ENCODE measurements around the gene ETFRF1.
A peak's percentile ranks its signal among the peaks of the same experiment; 100 is the strongest.

ETFRF1 gene

GRCh38 chr12:25155022-25155576 lies 39.9 kb upstream of the ETFRF1 start:
- H3K79me2 ChIP-seq (ENCODE audit: insufficient read depth, low read depth), result no peaks in the 10 kb centered on the region
- peak overlapping the region; percentile 44 for H3K4me2 ChIP-seq
- H3K36me3 ChIP-seq (ENCODE audit: insufficient read depth), result no peaks in the 10 kb centered on the region
- H2AFZ ChIP-seq (ENCODE audit: low read depth), result 0 out of 2 replicates have a peak overlapping the region, but pooled peaks have one; percentile 12
- H3K27ac ChIP-seq, result no peak overlapping the region
- H3K4me1 ChIP-seq (ENCODE audit: low read depth, poor library complexity, severe bottlenecking), result peaks cover 10% of the 10 kb centered on the region
- peak; percentile 73 for TF ChIP-seq CTCF (conservative IDR thresholded peaks at IDR 0.05; ENCODE audit: low read depth, low read length)
- no peaks in the 10 kb centered on the region for H3K27me3 ChIP-seq (ENCODE audit: insufficient read depth, low read depth)
- H3K4me3 ChIP-seq (IDR thresholded peaks at IDR 0.05; ENCODE audit: insufficient read depth, low read depth, low read length), result no peak overlapping the region
- no peak overlapping the region for H3K9ac ChIP-seq
- no peaks in the 10 kb centered on the region for H4K20me1 ChIP-seq (ENCODE audit: insufficient read depth)

DNA sequence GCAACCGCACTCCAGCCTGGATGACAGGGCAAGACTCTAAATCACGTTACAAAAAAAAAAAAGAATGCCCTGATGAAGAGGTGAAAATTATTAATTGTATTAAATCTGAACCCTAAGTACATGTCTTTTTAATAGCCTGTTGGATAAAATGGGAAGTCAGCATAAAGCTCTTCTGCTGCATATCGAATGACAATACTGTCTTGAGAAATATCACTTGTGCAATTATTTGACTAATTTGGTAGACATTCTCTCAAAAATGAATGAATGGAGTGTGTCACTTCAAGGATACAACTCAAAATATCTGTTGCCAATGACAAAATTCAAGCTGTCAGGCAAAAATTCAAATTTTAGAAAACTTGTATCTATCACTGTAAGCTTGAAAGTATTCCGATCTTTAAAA lies 39.0 kb upstream of the ETFRF1 start:
- H3K9ac ChIP-seq, result no peak overlapping the region
- no peaks in the 10 kb centered on the region for H3K27me3 ChIP-seq (ENCODE audit: insufficient read depth, low read depth)
- TF ChIP-seq CTCF (conservative IDR thresholded peaks at IDR 0.05; ENCODE audit: low read depth, low read length), result no peak
- no peaks in the 10 kb centered on the region for H3K79me2 ChIP-seq (ENCODE audit: insufficient read depth, low read depth)
- no peak overlapping the region for H3K27ac ChIP-seq
- no peaks in the 10 kb centered on the region for H3K36me3 ChIP-seq (ENCODE audit: insufficient read depth)
- peaks cover 10% of the 10 kb centered on the region for H3K4me1 ChIP-seq (ENCODE audit: low read depth, poor library complexity, severe bottlenecking)
- H3K4me3 ChIP-seq (IDR thresholded peaks at IDR 0.05; ENCODE audit: insufficient read depth, low read depth, low read length), result no peak overlapping the region
- H4K20me1 ChIP-seq (ENCODE audit: insufficient read depth), result no peaks in the 10 kb centered on the region
- H3K4me2 ChIP-seq, result no peak overlapping the region
- H2AFZ ChIP-seq (ENCODE audit: low read depth), result no peak overlapping the region

GRCh38 chr12:25162866-25163265 lies 32.2 kb upstream of the ETFRF1 start:
- Histone ChIP-seq H2AFZ (ENCODE audit: low read depth) (no peak overlapping the region), H3K79me2 (ENCODE audit: insufficient read depth, low read depth) (no peaks in the 10 kb centered on the region), H4K20me1 (ENCODE audit: insufficient read depth) (no peaks in the 10 kb centered on the region), H3K4me2 (no peak overlapping the region), H3K4me1 (ENCODE audit: low read depth, poor library complexity, severe bottlenecking) (peaks cover 4% of the 10 kb centered on the region), H3K4me3 (IDR thresholded peaks at IDR 0.05; ENCODE audit: insufficient read depth, low read depth, low read length) (no peak overlapping the region), H3K27me3 (ENCODE audit: insufficient read depth, low read depth) (no peaks in the 10 kb centered on the region), H3K27ac (no peak overlapping the region), H3K36me3 (ENCODE audit: insufficient read depth) (no peaks in the 10 kb centered on the region), H3K9ac (no peak overlapping the region)
- no peak for TF ChIP-seq CTCF (conservative IDR thresholded peaks at IDR 0.05; ENCODE audit: low read depth, low read length)

GRCh38 chr12:25182765-25183164 lies 12.3 kb upstream of the ETFRF1 start:
- no peak overlapping the region for H3K4me3 ChIP-seq (IDR thresholded peaks at IDR 0.05; ENCODE audit: insufficient read depth, low read depth, low read length)
- H3K9ac ChIP-seq, result no peak overlapping the region
- H3K27ac ChIP-seq, result no peak overlapping the region
- no peak overlapping the region for H3K4me2 ChIP-seq
- peaks cover 19% of the 10 kb centered on the region for H3K4me1 ChIP-seq (ENCODE audit: low read depth, poor library complexity, severe bottlenecking)
- H4K20me1 ChIP-seq (ENCODE audit: insufficient read depth), result no peaks in the 10 kb centered on the region
- no peak for TF ChIP-seq CTCF (conservative IDR thresholded peaks at IDR 0.05; ENCODE audit: low read depth, low read length)
- H2AFZ ChIP-seq (ENCODE audit: low read depth), result no peak overlapping the region
- H3K79me2 ChIP-seq (ENCODE audit: insufficient read depth, low read depth), result no peaks in the 10 kb centered on the region
- no peaks in the 10 kb centered on the region for H3K36me3 ChIP-seq (ENCODE audit: insufficient read depth)
- H3K27me3 ChIP-seq (ENCODE audit: insufficient read depth, low read depth), result no peaks in the 10 kb centered on the region
